ENCODE data around the gene HOXC10.

- TF ChIP-seq EZH2 (IDR thresholded peaks at IDR 0.05; ENCODE audit: low read length) (no peak), CTCF (optimal IDR thresholded peaks at IDR 0.05 in 1 of 3, IDR thresholded peaks at IDR 0.05 in 1 of 3, conservative IDR thresholded peaks at IDR 0.05 in 1 of 3; ENCODE audit: extremely low read depth in 1 of 3, insufficient read depth in 2 of 3, low read length in 3 of 3) (no peak)
Observed at GRCh38 chr12:54038871-54039414, 54.0 kb downstream of the HOXC10 start.

All from keratinocyte (primary cell).